OCI-LY3 (cell line): ENCODE data around the gene TMED1.

Experiments used
- CTCF ChIP-seq: fragments of 200-600, 300-600 bp; sonication (generic); IDR thresholded peaks from 2 replicates; pipeline ENCODE4 v1.5.1; 2014; ENCODE audit warnings: antibody characterized with exemption, low read length, low read depth
- EZH2phosphoT487 ChIP-seq: fragments of 200-600 bp; shearing (Covaris generic); IDR thresholded peaks from 2 replicates; pipeline ENCODE4 v1.6.1; 2018; ENCODE audit warnings: antibody characterized with exemption, mixed run types, low read depth

GRCh38 chr19:10800488-10800887 lies 35.5 kb downstream of the TMED1 start:
- TF ChIP-seq CTCF (no peak), EZH2phosphoT487 (no peak)
